GM11168 (cell line): ENCODE data around the gene FGF22.
"Not testable (repeated sequence)": the region's sequence is repeated elsewhere in the genome, so short reads cannot be mapped to it uniquely, and the experiment has no call there.

Experiments
- in situ Hi-C: fragments of 300-500 bp; cut with MboI; formaldehyde crosslinking; loops from one replicate; pipeline ENCODE4 v1.12.0; 2022; ENCODE audit warnings: low sequenced_read_pairs; ENCODE audit not compliant: unreplicated experiment

Gene FGF22

DNA sequence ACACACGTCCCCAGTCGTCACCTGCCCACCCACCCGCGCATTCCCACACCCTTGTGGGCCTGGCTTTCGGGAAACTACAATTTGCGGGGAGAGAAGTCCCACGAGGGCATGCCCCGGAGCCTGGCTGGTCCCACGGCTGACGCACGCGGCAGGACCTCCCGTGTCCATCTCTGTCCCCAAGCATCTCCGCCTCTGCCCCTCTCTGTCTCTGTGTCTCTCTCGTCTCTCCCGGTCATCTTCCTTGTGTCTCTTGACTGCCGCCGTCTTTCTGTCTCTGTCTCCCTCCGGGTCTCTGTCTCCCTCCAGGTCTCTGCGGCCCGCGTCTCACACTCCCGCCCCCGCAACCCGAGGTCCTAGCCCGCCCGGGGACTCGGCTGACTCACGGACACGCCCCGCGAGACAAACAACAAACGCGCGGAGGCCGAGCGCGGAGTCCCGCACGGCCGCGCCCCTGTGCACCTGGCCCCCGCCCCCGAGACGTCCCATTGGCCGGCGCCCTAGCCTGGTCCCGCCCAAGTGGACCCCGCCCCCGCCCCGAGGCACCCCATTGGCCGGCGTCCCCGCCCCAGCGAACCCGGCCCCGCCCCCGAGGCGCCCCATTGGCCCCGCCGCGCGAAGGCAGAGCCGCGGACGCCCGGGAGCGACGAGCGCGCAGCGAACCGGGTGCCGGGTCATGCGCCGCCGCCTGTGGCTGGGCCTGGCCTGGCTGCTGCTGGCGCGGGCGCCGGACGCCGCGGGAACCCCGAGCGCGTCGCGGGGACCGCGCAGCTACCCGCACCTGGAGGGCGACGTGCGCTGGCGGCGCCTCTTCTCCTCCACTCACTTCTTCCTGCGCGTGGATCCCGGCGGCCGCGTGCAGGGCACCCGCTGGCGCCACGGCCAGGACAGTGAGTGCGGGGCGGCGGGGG, at the start of gene FGF22:
Gene FGF22, plus strand, starts transcription at position 627 of the 908 bp plus-strand sequence. Its CDS starts 47 bp downstream, at position 674.
- in situ Hi-C loops, result no loop called here

- in situ Hi-C loops, result loop anchor here (25.0 kb wide), 1 partner anchor 147 kb away; no protein-coding TSS in a partner anchor
Observed at GRCh38 chr19:590396-590745, 49.3 kb upstream of the FGF22 start.

- in situ Hi-C loops, result loop anchor here (25.0 kb wide), 1 partner anchor 147 kb away; no protein-coding TSS in a partner anchor
Observed at GRCh38 chr19:590750-591098, 49.0 kb upstream of the FGF22 start.

DNA sequence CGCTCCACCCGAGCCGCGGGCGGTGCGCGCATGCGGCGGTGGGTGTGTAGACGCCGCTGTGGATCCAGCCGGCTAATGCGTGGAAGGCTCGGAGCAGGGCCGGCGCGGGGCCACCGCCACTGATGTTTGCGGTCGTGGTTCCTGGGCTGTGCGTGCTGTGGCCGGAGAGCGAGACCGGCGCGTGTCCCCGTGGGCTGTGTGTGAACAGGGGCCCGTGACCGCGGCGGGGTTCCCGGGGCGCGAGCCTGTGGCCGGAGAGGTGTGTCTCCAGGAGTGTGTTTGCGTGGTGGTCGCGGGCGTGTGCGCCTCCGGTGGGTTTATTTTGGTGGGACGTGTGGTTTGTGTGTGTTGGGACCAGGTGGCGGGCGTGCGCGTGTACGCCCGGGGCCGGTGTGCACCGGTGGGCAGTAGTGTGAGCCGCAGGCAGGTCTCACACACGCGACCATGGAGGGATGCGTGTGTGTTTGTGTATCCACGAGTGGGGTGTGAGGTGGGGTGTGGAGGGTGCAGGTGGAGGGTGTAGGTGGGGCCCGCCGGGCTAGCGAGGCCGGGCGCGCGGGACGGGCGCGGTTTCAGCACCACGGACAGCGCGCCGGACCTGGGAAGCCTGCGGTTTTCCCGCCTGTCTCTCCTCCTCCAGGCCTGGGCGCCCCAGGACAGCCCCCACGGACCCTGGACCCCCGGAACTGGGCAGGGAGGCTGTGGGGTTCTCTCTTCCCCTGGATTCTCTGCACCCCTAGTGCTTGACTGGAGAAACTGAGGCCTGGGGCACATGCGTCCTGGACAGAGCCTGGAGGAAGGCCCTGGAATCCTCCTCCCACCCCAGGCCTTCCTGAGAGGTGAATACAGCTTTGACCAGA, 48.4 kb upstream of the FGF22 start:
- in situ Hi-C loops, result loop anchor here (25.0 kb wide), 1 partner anchor 146 kb away; no protein-coding TSS in a partner anchor

DNA sequence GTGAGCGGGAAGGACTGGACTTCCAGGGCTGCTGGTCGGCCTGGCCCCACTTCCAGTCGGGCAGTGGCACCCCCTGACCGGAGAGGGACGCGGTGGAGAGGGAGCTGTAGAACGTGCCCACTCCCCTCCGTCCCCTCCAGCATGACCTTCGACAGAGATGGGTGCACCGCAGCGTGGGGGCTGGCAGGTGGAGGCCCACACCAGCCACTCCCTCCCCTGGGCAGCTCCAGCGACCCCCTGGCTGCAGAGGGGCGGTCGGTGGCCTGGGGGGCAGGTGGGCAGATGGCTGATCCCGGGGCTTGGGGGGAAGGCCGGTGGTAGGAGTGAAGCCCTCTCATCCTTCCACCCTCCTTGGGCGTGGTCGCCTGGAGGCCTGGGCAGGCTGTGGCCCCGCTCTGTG, 47.6 kb upstream of the FGF22 start:
- in situ Hi-C loops, result loop anchor here (25.0 kb wide), 1 partner anchor 145 kb away; no protein-coding TSS in a partner anchor

GRCh38 chr19:593055-593454, 46.6 kb upstream of the FGF22 start:
- in situ Hi-C loops, result loop anchor here (25.0 kb wide), 1 partner anchor 144 kb away; no protein-coding TSS in a partner anchor

- in situ Hi-C loops, result loop anchor here (25.0 kb wide), 1 partner anchor 144 kb away; no protein-coding TSS in a partner anchor
Observed at GRCh38 chr19:593505-593904, 46.2 kb upstream of the FGF22 start.

GRCh38 chr19:594265-594870, 45.3 kb upstream of the FGF22 start:
- in situ Hi-C loops, result loop anchor here (25.0 kb wide), 1 partner anchor 143 kb away; no protein-coding TSS in a partner anchor

DNA sequence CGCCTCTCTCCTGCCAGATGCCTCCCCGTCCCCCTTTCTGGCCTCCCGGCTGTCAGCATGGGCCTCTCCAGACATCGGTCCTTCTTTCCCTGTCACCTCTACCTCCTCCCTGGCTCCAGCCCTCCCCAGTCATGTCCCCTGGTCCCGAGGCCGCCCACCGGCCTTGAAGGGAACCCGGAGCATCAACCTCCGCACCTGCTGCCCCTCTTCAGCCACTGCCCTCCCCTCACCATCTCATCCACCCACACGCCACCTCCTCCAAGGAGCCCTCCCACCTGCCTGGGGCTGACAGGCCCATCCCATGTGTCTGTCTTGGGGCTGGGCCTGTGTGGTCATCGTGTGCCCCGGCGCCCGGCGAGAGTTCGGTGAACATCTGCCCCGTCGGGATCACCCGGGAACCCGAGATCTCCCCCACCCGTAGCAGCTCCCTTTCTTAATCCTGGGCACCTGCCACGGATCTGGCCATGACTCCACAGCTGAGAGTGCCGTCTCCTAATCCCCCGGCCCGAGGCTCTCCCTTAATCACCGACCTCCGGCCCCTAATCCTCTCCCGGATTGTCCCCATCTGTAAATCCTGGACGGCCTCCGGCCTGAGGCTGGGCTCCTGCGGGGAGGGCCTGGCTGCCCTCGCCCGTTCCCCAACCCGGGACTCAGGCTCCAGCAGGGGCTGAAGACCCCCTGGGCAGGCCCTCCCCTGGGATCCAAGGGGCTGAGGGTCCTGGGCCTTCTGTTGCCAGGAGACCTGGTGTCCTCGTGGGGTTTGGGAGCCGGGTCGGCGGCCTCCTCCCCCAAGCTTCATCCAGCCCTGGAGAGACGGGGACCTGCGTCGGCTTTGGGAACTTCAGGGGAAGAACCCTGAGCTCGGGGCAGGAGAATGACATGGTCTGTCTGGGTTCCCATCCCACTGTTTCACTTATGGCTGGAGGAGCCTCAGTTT, 44.1 kb upstream of the FGF22 start:
- in situ Hi-C loops, result loop anchor here (25.0 kb wide), 1 partner anchor 142 kb away; no protein-coding TSS in a partner anchor

GRCh38 chr19:596263-596655, 43.4 kb upstream of the FGF22 start:
- in situ Hi-C loops, result loop anchor here (25.0 kb wide), 1 partner anchor 141 kb away; no protein-coding TSS in a partner anchor

DNA sequence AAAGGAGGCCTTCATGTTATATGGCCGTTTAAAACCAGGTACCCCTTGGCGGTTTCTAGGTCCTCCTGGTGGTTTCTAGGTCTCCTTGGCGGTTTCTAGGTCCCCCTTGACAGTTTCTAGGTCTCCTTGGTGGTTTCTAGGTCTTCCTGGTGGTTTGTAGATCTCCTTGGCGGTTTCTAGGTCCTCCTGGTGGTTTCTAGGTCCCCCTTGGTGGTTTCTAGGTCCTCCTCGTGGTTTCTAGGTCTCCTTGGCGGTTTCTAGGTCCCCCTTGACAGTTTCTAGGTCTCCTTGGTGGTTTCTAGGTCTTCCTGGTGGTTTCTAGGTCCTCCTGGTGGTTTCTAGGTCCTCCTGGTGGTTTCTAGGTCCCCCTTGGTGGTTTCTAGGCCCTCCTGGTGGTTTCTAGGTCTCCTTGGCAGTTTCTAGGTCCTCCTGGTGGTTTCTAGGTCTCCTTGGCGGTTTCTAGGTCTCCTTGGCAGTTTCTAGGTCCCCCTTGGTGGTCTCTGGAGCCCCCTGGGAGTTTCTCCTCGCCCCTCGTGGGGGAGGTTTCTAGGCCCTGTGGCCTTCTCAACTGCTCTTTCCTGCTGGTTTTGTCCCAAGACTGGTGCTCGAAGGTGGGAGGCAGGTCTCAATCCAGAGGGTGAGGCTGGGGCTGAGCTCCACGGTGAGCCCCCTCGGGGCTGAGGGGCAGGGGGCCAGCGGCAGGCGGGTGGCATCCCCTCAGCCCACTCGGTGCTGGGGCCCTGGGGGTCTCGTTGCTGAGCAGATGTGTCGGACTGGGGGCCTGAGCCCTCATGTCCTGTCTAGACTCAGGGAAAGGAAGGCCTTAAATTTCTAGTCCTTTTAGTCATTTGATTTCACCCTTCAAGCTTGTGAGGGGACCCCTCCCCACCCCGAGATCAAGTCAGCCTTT, 42.0 kb upstream of the FGF22 start:
- in situ Hi-C loops, result loop anchor here (25.0 kb wide), 1 partner anchor 140 kb away; no protein-coding TSS in a partner anchor

GRCh38 chr19:601310-601709, 38.4 kb upstream of the FGF22 start:
- in situ Hi-C loops, result no loop called here

DNA sequence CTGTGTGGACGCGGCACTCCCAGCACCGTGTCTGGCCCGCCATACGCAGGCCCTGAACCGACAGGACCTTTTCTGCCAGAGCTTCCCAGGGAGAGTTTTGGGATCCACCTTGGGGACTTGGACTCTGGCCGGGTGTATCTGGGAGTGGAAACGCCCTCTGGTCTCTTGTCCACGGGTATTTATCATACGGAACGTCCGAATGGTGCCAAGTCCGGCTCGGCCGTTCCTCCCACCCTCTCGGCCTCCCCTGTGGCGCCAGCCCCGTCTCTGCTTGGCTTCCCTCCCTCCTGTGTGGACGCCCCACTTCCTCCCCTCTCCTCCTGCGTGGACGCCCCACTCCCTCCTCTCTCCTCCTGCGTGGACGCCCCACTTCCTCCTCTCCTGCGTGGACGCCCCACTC, 37.9 kb upstream of the FGF22 start:
- in situ Hi-C loops, result no loop called here

DNA sequence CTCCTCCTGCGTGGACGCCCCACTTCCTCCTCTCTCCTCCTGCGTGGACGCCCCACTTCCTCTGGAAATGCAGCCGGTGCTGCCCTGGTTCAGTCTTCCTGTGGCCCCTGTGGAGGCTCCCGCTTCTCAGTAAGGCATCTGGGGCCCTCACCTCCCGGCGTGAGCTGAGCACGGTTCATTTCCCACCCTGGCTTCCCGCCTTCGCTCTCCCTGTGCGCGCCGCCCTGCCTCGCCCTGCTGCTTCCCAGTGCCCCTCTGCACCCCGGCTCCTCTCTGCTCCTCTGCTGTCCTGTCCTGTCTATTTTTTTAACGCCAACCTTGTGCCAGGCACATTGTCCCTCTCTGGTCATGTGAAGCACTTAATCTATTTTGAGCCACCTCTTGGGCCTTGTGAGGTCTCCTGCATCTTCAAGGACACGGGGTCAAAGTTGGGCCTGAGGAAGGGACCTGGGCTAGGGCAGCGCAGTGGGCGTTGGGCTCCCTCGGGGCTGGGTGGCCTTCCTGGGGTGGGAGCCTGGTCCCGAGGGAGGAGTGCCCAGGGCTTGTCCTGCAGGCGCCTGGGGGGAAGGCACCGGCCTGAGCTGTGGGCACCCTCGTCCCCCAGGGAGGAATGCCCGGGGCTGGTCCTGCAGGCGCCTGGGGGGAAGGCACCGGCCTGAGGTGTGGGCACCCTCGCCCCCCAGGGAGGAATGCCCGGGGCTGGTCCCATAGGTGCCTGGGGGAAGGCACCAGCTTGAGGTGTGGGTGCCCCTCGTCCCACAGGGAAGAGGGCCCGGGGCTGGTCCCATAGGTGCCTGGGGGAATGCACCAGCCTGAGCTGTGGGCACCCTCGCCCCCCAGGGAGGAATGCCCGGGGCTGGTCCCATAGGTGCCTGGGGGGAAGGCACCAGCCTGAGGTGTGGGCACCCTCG, 37.0 kb upstream of the FGF22 start:
- in situ Hi-C loops, result no loop called here

GRCh38 chr19:603302-603639, 36.4 kb upstream of the FGF22 start:
- in situ Hi-C loops, result not testable (repeated sequence)

GRCh38 chr19:603779-604178, 35.9 kb upstream of the FGF22 start:
- in situ Hi-C loops, result not testable (repeated sequence)

GRCh38 chr19:604355-604754, 35.3 kb upstream of the FGF22 start:
- in situ Hi-C loops, result no loop called here
